ENCODE measurements around the gene NGLY1. TPM values are rescaled to one million over a fixed set of nuclear protein-coding genes. Genes with fewer than 3 reads are reported as not detected.

The NGLY1 gene, protein sequence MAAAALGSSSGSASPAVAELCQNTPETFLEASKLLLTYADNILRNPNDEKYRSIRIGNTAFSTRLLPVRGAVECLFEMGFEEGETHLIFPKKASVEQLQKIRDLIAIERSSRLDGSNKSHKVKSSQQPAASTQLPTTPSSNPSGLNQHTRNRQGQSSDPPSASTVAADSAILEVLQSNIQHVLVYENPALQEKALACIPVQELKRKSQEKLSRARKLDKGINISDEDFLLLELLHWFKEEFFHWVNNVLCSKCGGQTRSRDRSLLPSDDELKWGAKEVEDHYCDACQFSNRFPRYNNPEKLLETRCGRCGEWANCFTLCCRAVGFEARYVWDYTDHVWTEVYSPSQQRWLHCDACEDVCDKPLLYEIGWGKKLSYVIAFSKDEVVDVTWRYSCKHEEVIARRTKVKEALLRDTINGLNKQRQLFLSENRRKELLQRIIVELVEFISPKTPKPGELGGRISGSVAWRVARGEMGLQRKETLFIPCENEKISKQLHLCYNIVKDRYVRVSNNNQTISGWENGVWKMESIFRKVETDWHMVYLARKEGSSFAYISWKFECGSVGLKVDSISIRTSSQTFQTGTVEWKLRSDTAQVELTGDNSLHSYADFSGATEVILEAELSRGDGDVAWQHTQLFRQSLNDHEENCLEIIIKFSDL
- total RNA-seq, result 47.0 TPM

DNA sequence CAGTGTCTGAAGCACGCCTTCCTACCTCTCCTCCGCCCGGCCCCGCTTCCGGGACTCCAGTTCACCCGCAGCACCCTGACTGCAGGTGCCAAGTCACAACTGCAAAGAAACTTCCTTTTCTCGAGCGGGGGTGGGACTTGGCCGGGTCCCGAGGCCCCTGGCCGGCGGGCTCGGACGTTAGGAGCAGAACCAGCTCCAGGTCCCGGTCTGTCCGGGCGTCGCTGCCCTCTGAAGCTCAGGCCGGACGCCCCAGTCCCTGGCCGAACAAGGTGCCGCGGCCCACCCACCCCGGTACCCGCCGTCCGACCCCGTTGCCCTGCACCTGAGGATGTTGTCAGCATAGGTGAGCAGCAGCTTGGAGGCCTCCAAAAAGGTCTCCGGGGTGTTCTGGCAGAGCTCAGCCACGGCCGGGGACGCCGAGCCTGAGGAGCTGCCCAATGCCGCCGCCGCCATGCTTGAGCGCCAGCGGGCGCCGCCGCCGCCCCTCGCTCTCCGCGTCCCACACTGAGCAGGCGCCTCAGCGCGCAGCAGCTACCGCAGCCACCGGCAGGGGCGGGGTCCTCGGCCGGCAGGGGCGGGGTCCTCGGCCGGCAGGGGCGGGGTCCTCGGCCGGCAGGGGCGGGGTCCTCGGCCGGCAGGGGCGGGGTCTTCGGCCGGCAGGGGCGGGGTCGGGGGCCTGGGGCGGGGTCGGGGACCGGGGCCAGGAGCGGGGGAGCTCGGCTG lies at the start of gene NGLY1:
Gene NGLY1 (minus strand): TSS at position 506 of the 723 bp plus-strand sequence. CDS start 53 bp downstream, at position 453.

DNA sequence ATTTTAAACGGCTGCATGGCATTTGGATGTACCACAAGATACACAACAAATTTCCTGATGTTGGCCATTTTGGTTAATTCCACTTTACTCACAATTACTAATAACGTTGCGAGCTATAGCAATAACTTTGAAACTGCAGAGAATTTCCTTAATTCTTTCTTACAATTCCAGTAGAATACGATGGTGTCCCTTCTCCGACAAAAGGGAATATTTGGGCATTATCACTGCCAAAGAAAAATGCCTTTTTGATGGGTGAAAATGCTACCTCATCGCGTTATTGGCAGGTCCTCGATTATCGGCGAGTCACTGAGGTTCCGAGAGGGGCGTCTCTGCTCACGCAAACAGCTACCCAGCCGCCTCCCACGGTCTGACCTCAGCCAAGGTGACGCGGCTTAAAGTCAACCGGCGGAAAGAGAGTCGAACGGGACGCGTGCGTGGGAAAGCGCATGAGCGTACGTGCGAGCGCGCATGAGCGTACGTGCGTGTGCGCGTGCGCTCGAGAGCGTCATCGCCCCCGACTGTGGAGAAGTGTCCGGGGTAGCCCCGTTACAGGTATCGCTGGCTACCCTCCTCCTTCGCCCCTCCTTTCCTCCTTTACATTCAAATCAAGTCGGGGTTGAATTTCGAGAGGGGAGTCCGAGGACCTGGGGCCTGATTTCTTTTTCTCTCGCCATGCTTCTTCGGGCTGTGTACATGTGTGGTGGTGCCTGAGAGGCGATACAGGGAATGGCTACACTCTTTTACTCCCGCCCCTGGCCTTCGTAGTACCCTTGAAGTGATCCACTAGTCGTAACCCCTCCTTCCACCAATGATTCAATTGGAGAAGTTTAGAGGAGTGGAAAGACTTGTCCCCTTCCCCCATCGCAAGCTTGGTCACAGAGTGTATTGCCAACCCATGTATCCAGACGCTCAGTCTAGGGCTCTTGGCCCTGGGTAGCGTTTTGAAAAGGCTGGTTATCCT lies 6.6 kb upstream of the NGLY1 start, which contains the start of gene OXSM:
Gene OXSM (plus strand): TSS at position 495 of the 961 bp plus-strand sequence. CDS start 931 bp downstream, outside the sequence.

Small RNAs within 50 kb of the gene (small RNA-seq; reads per million reads assigned to genes)
- not detected for gene CRIP1P2 (ENCODE audit: low replicate concordance)

Other genes with a start within 250 kb of the NGLY1 start
- 494 TPM for gene TOP2B, start 118.5 kb downstream of the NGLY1 start, total RNA-seq
- 9.1 TPM for gene OXSM, start 6.6 kb upstream of the NGLY1 start, total RNA-seq